Measurements from ENCODE around the gene TNS1.

The TNS1 gene

DNA sequence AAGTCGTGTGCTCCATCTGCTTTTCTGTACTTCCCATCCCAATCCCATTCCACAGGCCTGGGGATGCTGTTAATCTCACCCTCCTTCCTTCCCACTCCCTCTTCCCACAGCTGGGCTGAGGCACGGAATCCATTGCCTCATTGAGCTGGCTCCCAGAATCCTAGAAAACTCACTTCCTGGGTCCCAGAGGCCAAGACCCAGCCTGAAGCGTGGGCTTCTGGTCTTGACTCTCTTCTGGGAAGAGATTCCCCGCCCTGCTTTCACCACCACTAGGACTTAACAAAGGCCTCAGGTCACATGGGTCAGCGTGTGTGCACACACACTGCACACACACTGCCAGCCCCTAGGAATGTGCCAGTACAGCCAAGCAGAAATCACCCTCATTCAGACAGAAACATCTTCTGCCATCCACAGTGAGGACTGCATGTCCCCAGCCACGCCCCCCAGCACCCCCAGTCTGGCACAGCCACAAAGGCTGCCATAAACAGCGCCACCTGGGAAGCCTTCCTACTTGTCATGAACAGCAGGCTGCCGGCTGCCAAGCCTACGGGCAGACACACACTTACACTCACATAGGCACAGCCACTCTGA, 165.8 kb downstream of the TNS1 start:
- no peak for ATAC-seq
- H3K9me3 Mint-ChIP-seq: no peaks in the 10 kb centered on the region
- no peak overlapping the region for H3K4me3 Mint-ChIP-seq

DNA sequence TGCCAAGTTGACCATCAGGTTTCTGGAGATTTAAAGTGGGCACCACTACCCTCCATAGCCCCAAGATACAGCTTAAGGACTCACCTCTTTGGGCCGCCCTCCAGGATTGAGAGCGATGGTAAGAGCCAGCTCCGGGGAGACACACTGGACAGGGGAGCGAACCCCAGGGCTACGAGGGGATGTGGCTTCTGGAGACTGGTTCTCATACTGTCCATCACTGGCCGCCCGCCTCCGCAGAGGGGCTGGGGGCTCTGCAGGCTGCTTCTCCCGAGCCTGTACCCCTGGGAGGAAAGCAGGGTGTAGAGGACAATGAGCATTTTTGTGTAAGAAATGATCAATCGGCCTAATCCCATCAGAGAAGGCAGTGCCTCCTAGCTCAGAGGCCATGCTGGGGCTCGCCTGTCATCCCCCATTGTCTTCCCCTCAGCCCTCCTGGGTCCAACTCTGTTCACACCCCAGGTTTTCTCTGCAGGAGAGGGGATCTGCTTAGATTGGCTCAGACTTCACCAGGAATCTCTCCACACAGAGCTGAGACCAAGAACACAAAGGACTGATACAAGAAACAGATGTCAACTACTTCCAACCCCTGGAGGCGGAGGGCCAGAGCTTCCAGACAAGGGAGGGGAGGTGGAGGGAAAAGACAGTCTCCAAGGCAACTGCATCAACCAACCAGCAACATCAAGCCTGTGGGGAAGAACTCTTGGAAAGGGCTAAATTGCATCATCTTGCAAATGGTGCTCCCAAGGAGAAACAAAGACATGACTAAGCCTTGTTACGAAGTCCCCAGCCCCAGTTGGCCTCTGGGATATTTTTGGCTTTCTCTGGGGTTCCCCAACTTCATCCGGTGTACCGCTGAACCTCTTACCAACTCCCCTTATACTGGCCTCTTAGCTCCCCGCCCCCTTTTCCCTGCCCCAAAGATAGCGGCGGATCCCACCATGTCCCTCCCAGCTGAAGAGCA, 166.6 kb downstream of the TNS1 start:
- Mint-ChIP-seq H3K27me3 (no peaks in the 10 kb centered on the region), H3K4me1 (no peaks in the 10 kb centered on the region), H3K9me3 (no peaks in the 10 kb centered on the region), H3K27ac (no peak overlapping the region), H3K36me3 (no peaks in the 10 kb centered on the region), H3K4me3 (no peak overlapping the region)
- ATAC-seq: no peak

More for the DNA sequence above, 165.8 kb downstream of the TNS1 start:
- no peaks in the 10 kb centered on the region for H3K4me1 Mint-ChIP-seq
- H3K27ac Mint-ChIP-seq: no peak overlapping the region
- no peaks in the 10 kb centered on the region for H3K27me3 Mint-ChIP-seq
- no peaks in the 10 kb centered on the region for H3K36me3 Mint-ChIP-seq

DNA sequence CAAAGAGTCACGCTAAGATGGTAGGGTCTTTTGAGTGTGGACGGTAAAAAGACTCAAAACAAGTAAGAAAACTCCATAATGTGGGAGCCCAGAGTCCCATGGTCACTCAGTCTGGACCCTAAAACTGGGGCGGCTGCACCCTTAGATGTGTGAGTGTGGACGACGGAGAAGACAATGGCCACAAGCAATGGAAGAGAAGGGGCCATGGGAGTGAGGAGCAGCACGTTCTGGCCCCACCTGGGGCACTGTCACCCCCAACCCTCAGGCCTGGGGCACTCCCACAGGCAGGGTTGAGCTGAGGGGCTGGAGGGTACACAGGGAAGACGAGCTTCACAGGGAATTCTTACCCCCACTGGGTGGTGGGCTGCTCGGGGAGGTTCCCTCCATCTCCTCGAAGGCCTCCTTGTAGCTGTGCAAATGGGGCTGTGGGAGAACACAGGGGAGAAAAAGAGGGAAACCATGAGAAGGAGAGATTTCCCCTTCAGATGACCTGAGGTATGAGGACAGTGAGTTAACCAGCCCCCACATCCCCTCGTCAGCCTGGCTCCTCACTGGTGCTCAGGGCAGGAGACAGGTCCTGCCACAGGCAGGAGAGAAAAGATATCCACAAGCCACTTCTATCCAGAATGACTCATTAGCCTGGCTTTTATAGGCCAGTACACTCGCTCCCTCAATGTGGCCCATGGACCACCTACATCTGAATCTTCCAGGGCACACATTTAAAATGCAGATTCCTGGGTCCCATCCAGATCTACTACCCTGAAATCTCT, 167.9 kb downstream of the TNS1 start:
- H3K4me1 Mint-ChIP-seq: no peaks in the 10 kb centered on the region
- ATAC-seq: no peak
- H3K9me3 Mint-ChIP-seq: no peaks in the 10 kb centered on the region
- H3K27me3 Mint-ChIP-seq: peaks cover 2% of the 10 kb centered on the region
- no peak overlapping the region for H3K27ac Mint-ChIP-seq
- no peak overlapping the region for H3K4me3 Mint-ChIP-seq
- no peaks in the 10 kb centered on the region for H3K36me3 Mint-ChIP-seq

- Mint-ChIP-seq H3K27ac (no peak overlapping the region), H3K4me3 (no peak overlapping the region), H3K36me3 (no peaks in the 10 kb centered on the region), H3K4me1 (no peaks in the 10 kb centered on the region), H3K27me3 (peaks cover 9% of the 10 kb centered on the region), H3K9me3 (no peaks in the 10 kb centered on the region)
- ATAC-seq: no peak
Observed at GRCh38 chr2:217834057-217834620, 168.7 kb downstream of the TNS1 start.

DNA sequence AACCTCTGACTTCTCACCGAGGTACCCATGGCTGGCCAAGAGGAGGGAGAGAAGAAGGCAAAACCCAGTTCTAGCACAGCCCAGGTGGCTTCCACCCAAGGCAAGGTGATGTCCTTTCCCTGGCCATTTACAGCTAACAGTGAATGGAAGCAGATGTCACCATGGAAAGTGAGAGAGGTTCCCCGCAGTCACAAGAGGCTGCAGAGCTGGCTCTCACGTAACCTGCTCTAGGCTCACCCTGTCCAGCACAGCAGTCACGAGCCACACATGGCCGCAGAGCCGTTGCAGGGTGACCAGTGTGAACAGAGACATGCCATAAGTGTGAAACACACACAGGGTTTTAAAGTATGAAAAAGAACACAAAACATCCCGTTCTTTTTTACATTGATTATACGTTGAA, 169.4 kb downstream of the TNS1 start:
- peaks cover 9% of the 10 kb centered on the region for H3K27me3 Mint-ChIP-seq
- no peak overlapping the region for H3K4me3 Mint-ChIP-seq
- no peaks in the 10 kb centered on the region for H3K9me3 Mint-ChIP-seq
- no peak for ATAC-seq
- no peaks in the 10 kb centered on the region for H3K36me3 Mint-ChIP-seq
- no peaks in the 10 kb centered on the region for H3K4me1 Mint-ChIP-seq
- no peak overlapping the region for H3K27ac Mint-ChIP-seq

- H3K4me3 Mint-ChIP-seq: no peak overlapping the region
- ATAC-seq: no peak
- no peaks in the 10 kb centered on the region for H3K4me1 Mint-ChIP-seq
- no peak overlapping the region for H3K27ac Mint-ChIP-seq
- H3K36me3 Mint-ChIP-seq: no peaks in the 10 kb centered on the region
- peaks cover 9% of the 10 kb centered on the region for H3K27me3 Mint-ChIP-seq
- H3K9me3 Mint-ChIP-seq: no peaks in the 10 kb centered on the region
Observed at GRCh38 chr2:217832987-217833386, 169.8 kb downstream of the TNS1 start.

DNA sequence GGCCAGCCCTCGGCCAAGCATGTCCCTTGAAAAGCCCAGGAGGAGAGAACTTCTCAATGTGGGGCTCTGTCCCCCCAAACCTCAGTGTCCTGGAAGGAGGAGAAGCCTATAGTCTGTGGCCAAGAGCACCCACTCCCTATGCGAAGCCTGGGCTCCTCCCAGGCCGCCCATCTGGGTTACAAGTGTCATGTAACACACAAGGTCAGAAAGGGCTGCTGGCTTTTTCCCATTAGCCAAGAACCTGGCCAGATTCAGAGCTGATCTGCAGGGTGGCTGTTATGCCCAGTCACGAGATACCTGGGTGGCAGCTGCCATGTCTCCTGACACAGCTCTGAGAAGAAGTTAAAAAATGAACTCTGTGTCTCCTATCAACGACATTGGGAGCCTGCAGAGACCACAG, 170.7 kb downstream of the TNS1 start:
- no peaks in the 10 kb centered on the region for H3K9me3 Mint-ChIP-seq
- no peaks in the 10 kb centered on the region for H3K4me1 Mint-ChIP-seq
- no peak overlapping the region for H3K27ac Mint-ChIP-seq
- H3K4me3 Mint-ChIP-seq: no peak overlapping the region
- ATAC-seq: no peak
- H3K27me3 Mint-ChIP-seq: peaks cover 9% of the 10 kb centered on the region
- no peaks in the 10 kb centered on the region for H3K36me3 Mint-ChIP-seq

- Mint-ChIP-seq H3K27me3 (peaks cover 14% of the 10 kb centered on the region), H3K4me1 (no peaks in the 10 kb centered on the region), H3K27ac (no peak overlapping the region), H3K9me3 (no peaks in the 10 kb centered on the region), H3K36me3 (no peaks in the 10 kb centered on the region), H3K4me3 (no peak overlapping the region)
- no peak for ATAC-seq
Observed at GRCh38 chr2:217831306-217831705, 171.5 kb downstream of the TNS1 start.

DNA sequence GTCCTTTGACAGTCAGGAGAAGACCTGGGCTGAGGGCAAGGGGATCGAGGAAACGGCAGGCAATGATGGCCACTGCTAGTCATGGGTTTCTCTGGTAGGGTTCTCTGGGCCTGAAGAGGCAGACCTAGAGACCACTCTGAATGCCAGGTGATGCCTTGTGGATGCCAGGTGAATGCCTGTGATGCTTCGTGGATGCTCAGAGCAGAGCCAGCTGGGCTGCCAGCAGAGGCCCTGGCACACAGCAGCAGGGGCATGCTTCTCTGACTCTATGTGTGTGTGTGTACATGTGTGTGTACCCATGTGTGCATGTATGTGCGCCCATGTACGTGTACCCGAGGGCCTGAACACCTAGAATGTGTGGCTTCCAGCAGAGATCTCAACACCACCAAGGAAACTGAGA, 172.0 kb downstream of the TNS1 start:
- no peak overlapping the region for H3K27ac Mint-ChIP-seq
- H3K4me3 Mint-ChIP-seq: no peak overlapping the region
- no peak for ATAC-seq
- no peaks in the 10 kb centered on the region for H3K36me3 Mint-ChIP-seq
- no peaks in the 10 kb centered on the region for H3K9me3 Mint-ChIP-seq
- peaks cover 19% of the 10 kb centered on the region for H3K27me3 Mint-ChIP-seq
- no peaks in the 10 kb centered on the region for H3K4me1 Mint-ChIP-seq

- H3K4me1 Mint-ChIP-seq: no peaks in the 10 kb centered on the region
- no peaks in the 10 kb centered on the region for H3K9me3 Mint-ChIP-seq
- ATAC-seq: no peak
- no peaks in the 10 kb centered on the region for H3K36me3 Mint-ChIP-seq
- no peak overlapping the region for H3K4me3 Mint-ChIP-seq
- peaks cover 19% of the 10 kb centered on the region for H3K27me3 Mint-ChIP-seq
- H3K27ac Mint-ChIP-seq: no peak overlapping the region
Observed at GRCh38 chr2:217830061-217830460, 172.7 kb downstream of the TNS1 start.

DNA sequence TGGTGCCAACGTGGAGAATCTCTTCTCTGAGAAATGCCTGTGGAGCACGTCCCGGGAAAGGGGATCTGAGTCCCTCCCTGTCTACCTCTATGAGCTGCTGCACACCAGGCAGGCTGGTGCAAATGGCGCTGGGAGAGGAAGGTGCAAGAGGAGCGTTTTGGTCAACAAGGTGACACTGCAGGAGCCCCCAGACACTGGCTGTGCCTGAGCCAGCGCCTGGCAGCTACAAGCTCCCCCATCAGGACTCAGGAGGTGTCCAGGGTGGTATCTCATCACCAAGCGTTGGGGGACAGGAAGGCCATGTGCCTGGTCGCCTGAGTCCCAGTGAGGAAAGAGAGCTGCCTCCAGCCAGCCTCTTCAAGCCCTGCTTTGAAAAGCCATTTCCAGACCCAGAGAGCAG, 173.4 kb downstream of the TNS1 start:
- H3K4me1 Mint-ChIP-seq: no peaks in the 10 kb centered on the region
- H3K27me3 Mint-ChIP-seq: peaks cover 19% of the 10 kb centered on the region
- H3K27ac Mint-ChIP-seq: no peak overlapping the region
- H3K4me3 Mint-ChIP-seq: no peak overlapping the region
- ATAC-seq: no peak
- H3K9me3 Mint-ChIP-seq: no peaks in the 10 kb centered on the region
- H3K36me3 Mint-ChIP-seq: no peaks in the 10 kb centered on the region

- H3K4me3 Mint-ChIP-seq: no peak overlapping the region
- H3K4me1 Mint-ChIP-seq: no peaks in the 10 kb centered on the region
- H3K27me3 Mint-ChIP-seq: peaks cover 19% of the 10 kb centered on the region
- no peaks in the 10 kb centered on the region for H3K36me3 Mint-ChIP-seq
- no peak overlapping the region for H3K27ac Mint-ChIP-seq
- H3K9me3 Mint-ChIP-seq: no peaks in the 10 kb centered on the region
- no peak for ATAC-seq
Observed at GRCh38 chr2:217828336-217828735, 174.5 kb downstream of the TNS1 start.

DNA sequence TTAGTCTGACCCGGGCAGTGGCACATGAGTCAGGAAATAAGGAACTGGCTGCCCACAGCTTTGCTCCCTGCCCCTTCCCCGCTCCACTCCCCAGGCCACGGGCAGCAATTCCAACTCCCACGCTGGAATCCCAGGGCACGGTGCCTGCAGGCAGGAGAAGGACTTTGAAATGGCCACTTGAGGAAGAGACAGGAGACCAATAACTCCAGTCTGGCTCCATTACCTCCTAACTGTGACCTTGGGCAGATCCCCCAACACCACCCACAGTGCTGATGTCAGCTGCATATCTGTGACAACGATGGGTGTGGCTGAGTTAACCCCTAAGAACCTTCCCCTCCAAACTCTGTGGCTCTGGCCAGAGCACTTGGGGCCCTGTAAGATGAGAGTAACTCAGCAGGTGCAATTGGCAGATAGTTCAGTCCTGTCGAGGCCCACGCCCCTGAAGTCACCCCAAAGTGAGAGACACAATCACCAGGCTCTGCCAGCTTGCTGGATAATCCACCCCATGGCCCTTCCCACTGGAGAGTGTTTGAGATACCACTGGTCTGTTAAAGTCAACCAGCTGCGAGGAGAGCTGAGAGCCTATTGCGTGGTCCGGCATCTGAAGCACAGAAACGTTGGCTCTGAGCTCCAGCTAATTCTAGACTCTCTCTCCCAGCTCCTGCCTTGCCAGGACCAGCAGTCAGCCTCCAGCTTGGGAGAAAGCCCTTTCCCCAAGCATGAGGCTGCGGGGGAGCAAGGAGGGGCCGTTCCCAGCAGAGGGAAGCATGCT, 175.2 kb downstream of the TNS1 start:
- no peaks in the 10 kb centered on the region for H3K4me1 Mint-ChIP-seq
- H3K27me3 Mint-ChIP-seq: peaks cover 19% of the 10 kb centered on the region
- H3K36me3 Mint-ChIP-seq: no peaks in the 10 kb centered on the region
- H3K4me3 Mint-ChIP-seq: no peak overlapping the region
- no peak overlapping the region for H3K27ac Mint-ChIP-seq
- no peaks in the 10 kb centered on the region for H3K9me3 Mint-ChIP-seq
- ATAC-seq: no peak

GRCh38 chr2:217826991-217827390, 175.8 kb downstream of the TNS1 start:
- ATAC-seq: no peak
- H3K27ac Mint-ChIP-seq: no peak overlapping the region
- H3K36me3 Mint-ChIP-seq: no peaks in the 10 kb centered on the region
- H3K4me1 Mint-ChIP-seq: no peaks in the 10 kb centered on the region
- H3K27me3 Mint-ChIP-seq: peaks cover 25% of the 10 kb centered on the region
- no peak overlapping the region for H3K4me3 Mint-ChIP-seq
- no peaks in the 10 kb centered on the region for H3K9me3 Mint-ChIP-seq

DNA sequence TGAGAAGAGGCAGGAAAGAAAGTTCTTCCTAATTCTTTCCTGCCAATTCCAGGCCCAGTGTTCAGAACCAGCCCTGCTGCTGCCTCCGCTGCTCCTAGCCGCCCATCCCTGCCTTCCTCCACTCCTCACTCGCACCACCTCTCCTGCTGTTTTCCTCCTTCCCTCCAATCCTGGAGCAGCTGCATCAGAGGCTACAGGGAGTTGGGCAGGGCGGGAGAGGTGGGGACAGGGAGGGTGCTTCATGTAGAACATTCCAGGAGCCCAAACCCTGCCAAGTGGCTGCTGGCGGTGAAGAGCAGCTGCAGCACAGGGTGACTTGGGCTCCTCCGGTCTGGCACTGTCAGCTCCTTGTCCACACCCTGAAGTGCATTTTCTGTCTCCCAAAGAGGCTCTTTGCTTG, 176.3 kb downstream of the TNS1 start:
- no peak for ATAC-seq
- H3K4me3 Mint-ChIP-seq: no peak overlapping the region
- H3K27ac Mint-ChIP-seq: no peak overlapping the region
- no peaks in the 10 kb centered on the region for H3K4me1 Mint-ChIP-seq
- no peaks in the 10 kb centered on the region for H3K9me3 Mint-ChIP-seq
- H3K27me3 Mint-ChIP-seq: peaks cover 27% of the 10 kb centered on the region
- H3K36me3 Mint-ChIP-seq: no peaks in the 10 kb centered on the region
